HEK293 (cell line): ENCODE measurements around the gene FGB.

ENCODE experiments used
- AEBP2 ChIP-seq: fragments of 450-650 bp; formaldehyde crosslinking; IDR thresholded peaks from 2 replicates; pipeline ENCODE4 v1.5.1; 2016; ENCODE audit warnings: missing biosample characterization, missing genetic modification characterization, borderline replicate concordance
- CTCF ChIP-seq: fragments of 450-650 bp; formaldehyde crosslinking; IDR thresholded peaks from 2 replicates; pipeline ENCODE4 v1.5.1; 2016; ENCODE audit warnings: missing biosample characterization, missing genetic modification characterization
- PBX3 ChIP-seq: sonication (generic); formaldehyde crosslinking; IDR thresholded peaks from 2 replicates; pipeline ENCODE4 v1.8.1; 2022; ENCODE audit warnings: mild to moderate bottlenecking, moderate library complexity, missing genetic modification reagents
- REPIN1 ChIP-seq: fragments of 450-650 bp; formaldehyde crosslinking; IDR thresholded peaks from 2 replicates; pipeline ENCODE4 v1.5.1; 2017; ENCODE audit warnings: missing biosample characterization, missing genetic modification characterization, low read depth
- TCF7L2 ChIP-seq: IDR thresholded peaks from 2 replicates; pipeline ENCODE4 v1.6.1; 2011; ENCODE audit warnings: low read depth, mild to moderate bottlenecking, inconsistent platforms, low read length, moderate library complexity, borderline replicate concordance
- ZBTB26 ChIP-seq: fragments of 450-650 bp; formaldehyde crosslinking; optimal IDR thresholded peaks from 2 replicates; pipeline ENCODE3; 2016; ENCODE audit warnings: missing biosample characterization, mild to moderate bottlenecking, missing genetic modification characterization
- ZBTB7A ChIP-seq: fragments of 450-650 bp; formaldehyde crosslinking; IDR thresholded peaks from 2 replicates; pipeline ENCODE4 v1.5.1; 2016; ENCODE audit warnings: low read depth, missing biosample characterization, missing genetic modification characterization
- ZBTB8A ChIP-seq: fragments of 450-650 bp; formaldehyde crosslinking; IDR thresholded peaks from 2 replicates; pipeline ENCODE4 v1.5.1; 2016; ENCODE audit warnings: missing biosample characterization, missing genetic modification characterization
- ZNF302 ChIP-seq: fragments of 450-650 bp; formaldehyde crosslinking; IDR thresholded peaks from 2 replicates; pipeline ENCODE4 v1.5.1; 2016; ENCODE audit warnings: missing biosample characterization, missing genetic modification characterization, low read depth
- ZNF366 ChIP-seq: fragments of 450-650 bp; formaldehyde crosslinking; conservative IDR thresholded peaks from 2 replicates; pipeline ENCODE4 v1.5.1; 2016; ENCODE audit warnings: missing biosample characterization, missing genetic modification characterization
- ZNF423 ChIP-seq: fragments of 450-650 bp; formaldehyde crosslinking; IDR thresholded peaks from 2 replicates; pipeline ENCODE4 v1.5.1; 2016; ENCODE audit warnings: missing biosample characterization, missing genetic modification characterization
- ZNF501 ChIP-seq: fragments of 450-650 bp; formaldehyde crosslinking; IDR thresholded peaks from 2 replicates; pipeline ENCODE4 v1.5.1; 2016; ENCODE audit warnings: missing biosample characterization, missing genetic modification characterization
- ZNF704 ChIP-seq: fragments of 450-650 bp; formaldehyde crosslinking; IDR thresholded peaks from 2 replicates; pipeline ENCODE4 v1.5.1; 2016; ENCODE audit warnings: missing biosample characterization, missing genetic modification characterization
- ZSCAN16 ChIP-seq: fragments of 450-650 bp; formaldehyde crosslinking; IDR thresholded peaks from 2 replicates; pipeline ENCODE4 v1.5.1; 2016; ENCODE audit warnings: missing biosample characterization, missing genetic modification characterization

GRCh38 chr4:154579927-154580326 is 17.1 kb downstream of the FGB start:
- no peak for TF ChIP-seq CTCF (tag by site-specific recombination)
- TF ChIP-seq ZBTB26 (tag by site-specific recombination) = no peak
- TF ChIP-seq REPIN1 = no peak
- TF ChIP-seq TCF7L2 = no peak
- no peak for TF ChIP-seq ZNF366 (tag by site-specific recombination)
- no peak for TF ChIP-seq ZBTB8A (tag by site-specific recombination)
- TF ChIP-seq ZNF501 (tag by site-specific recombination) = no peak
- no peak for TF ChIP-seq ZBTB7A (tag by site-specific recombination)
- TF ChIP-seq ZNF704 (tag by site-specific recombination) = no peak
- TF ChIP-seq ZNF302 = no peak
- no peak for TF ChIP-seq PBX3 (CRISPR knock-in tag)
- TF ChIP-seq AEBP2 (tag by site-specific recombination) = no peak
- no peak for TF ChIP-seq ZSCAN16 (tag by site-specific recombination)
- TF ChIP-seq ZNF423 (tag by site-specific recombination) = no peak
